Astrocyte of the cerebellum (primary cell): ENCODE results near the gene GRK5.
A peak's percentile ranks its signal among the peaks of the same experiment; 100 is the strongest.

ENCODE experiments used
- DNase-seq: peaks from one replicate; pipeline ENCODE4 v3.0.0-alpha.2; 2011; ENCODE audit warnings: low read depth
- H3K4me3 ChIP-seq: 2 replicates; pipeline ENCODE4 v1.5.1; 2011; ENCODE audit warnings: mild to moderate bottlenecking, low read depth, low read length, moderate library complexity
- in situ Hi-C: cut with HindIII; loops from 2 replicates; pipeline ENCODE4 v1.10.0; 2017; ENCODE audit warnings: low sequenced_read_pairs
- TF ChIP-seq, protein P1 (sequence below): IDR thresholded peaks from 2 replicates; pipeline ENCODE4 v1.5.1; 2012; ENCODE audit warnings: low read length, low read depth, moderate library complexity, mild to moderate bottlenecking; ENCODE audit errors: missing control alignments

GRK5 gene

DNA sequence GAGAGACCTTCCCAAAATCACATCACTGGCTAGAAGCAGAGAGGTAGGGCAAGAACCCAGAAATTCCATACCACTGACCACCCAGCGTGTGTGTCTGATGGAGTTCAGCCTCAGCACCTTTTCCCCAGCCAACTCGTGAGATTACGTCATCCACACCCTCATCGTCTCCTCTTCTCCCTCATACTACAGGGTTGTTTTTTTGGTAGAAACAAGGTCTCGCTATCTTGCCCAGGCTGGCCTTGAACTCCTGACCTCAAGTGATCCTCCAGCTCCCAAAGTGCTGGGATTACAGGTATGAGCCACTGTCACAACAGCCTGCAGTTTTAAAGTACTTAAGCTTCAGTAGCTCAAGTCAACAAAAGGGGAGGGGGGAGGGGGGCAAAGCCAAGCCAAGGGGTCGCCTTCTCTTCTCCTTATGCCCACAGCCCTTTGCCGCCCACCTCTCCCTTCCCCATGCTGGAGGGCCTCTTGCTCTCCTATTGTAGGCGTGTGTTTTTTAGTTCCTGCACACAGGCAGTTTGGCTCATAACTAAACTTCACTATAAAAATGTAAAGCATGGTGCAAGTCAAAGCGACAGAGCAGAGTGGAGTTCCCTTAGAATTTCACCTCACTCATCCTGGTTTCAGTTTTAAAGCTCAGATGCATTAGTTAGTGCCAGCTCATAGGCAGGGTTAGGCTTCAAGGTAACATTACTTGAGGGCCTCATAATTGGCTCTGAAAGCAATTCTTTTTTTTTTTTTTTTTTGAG is 23.5 kb upstream of the GRK5 start:
- no peak overlapping the region for H3K4me3 ChIP-seq
- TF ChIP-seq, protein P1, sequence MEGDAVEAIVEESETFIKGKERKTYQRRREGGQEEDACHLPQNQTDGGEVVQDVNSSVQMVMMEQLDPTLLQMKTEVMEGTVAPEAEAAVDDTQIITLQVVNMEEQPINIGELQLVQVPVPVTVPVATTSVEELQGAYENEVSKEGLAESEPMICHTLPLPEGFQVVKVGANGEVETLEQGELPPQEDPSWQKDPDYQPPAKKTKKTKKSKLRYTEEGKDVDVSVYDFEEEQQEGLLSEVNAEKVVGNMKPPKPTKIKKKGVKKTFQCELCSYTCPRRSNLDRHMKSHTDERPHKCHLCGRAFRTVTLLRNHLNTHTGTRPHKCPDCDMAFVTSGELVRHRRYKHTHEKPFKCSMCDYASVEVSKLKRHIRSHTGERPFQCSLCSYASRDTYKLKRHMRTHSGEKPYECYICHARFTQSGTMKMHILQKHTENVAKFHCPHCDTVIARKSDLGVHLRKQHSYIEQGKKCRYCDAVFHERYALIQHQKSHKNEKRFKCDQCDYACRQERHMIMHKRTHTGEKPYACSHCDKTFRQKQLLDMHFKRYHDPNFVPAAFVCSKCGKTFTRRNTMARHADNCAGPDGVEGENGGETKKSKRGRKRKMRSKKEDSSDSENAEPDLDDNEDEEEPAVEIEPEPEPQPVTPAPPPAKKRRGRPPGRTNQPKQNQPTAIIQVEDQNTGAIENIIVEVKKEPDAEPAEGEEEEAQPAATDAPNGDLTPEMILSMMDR: no peak
- DNase-seq: no peak
- in situ Hi-C loops: no loop called here

- in situ Hi-C loops: no loop called here
- peak; percentile 88 for DNase-seq
- TF ChIP-seq, protein P1: no peak
- no peak overlapping the region for H3K4me3 ChIP-seq
These were observed 17.5 kb upstream of the GRK5 start for GRCh38 chr10:119189811-119190282.

GRCh38 chr10:119190353-119190752 is 17.0 kb upstream of the GRK5 start:
- TF ChIP-seq, protein P1: no peak
- no peak overlapping the region for H3K4me3 ChIP-seq
- DNase-seq: peak; percentile 89
- in situ Hi-C loops: no loop called here

DNA sequence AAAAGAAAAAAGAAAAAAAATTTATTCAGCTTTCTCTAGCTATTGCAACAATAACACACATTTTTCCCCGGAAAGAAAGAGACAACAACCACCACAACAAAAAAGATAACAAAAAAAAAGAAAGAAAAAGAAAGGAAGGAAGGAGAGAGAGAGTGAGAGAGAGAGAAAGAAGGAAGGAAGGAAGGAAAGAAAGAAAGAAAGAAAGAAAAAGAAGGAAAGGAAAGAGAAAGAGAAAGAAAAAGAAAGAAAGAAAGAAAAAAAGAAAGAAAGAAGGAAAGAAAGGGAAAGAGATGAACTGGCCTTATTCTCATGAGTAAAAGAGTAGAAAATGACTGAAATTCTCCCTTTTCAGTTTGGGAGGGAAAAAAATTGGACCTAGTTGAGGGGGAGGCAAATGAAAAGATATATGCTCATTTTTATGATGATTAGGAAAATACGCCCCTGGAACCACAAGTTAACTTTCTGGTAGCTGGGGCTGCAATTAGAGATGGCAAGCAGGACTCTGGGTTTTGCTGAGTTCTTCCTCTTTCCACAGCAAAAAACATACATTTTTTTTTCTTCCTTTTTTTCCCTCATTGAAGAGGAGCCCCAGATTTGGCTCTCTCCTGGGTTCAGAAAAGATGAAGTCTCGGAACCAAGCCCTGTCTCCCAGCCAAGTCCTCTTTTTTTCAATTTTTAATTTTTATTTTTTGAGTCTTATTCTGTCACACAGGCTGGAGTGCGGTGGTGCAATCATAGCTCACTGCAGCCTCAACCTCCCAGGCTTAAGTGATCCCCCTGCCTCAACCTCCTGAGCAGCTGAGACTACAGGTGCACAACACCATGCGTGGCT is 16.2 kb upstream of the GRK5 start:
- no peak for DNase-seq
- H3K4me3 ChIP-seq: no peak overlapping the region
- in situ Hi-C loops: no loop called here
- TF ChIP-seq, protein P1: no peak

DNA sequence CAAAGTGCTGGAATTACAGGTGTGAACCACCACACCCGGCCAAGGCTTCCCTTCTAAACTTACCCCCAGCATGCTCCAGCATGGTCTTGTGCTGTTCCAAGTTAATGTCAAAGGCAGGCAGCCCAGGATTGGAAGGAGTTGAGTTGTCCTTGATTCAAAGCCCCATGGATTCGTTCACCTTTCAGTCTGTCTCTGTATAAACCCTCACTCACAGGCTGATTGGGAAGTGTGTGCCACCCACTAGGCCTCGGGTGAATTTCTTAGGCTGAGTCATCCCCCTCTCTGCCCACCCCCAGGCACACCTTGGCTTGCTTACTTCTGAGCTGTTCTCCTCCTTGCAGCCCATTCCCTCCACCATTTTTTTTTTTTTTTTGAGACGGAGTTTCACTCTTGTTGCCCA is 15.5 kb upstream of the GRK5 start:
- H3K4me3 ChIP-seq: no peak overlapping the region
- in situ Hi-C loops: no loop called here
- TF ChIP-seq, protein P1: no peak
- DNase-seq: no peak

DNA sequence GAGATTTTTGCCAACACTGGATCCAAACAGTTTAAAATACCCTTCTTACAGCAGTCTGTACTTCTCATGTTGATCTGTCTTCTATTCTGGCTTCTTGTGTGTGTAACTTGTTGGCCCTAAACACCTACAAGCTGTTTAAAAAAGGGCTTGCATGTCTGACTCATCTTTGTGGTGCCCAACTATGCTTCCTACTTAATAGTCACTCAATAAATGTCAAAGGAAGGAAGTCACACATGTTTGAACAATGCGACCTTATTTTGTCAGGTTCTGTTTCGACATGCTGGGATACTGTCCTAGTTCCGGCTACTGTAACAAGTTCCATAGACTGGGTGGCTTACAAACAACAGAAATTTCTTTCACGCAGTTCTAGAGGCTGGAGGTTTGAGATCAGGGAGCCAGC is 9.4 kb upstream of the GRK5 start:
- in situ Hi-C loops: no loop called here
- no peak overlapping the region for H3K4me3 ChIP-seq
- TF ChIP-seq, protein P1: no peak
- no peak for DNase-seq
